BJ (cell line): ENCODE measurements around the gene BCO1. TPM values are rescaled to one million over a fixed set of nuclear protein-coding genes. Genes with fewer than 3 reads are reported as not detected.

Experiments used
- CTCF ChIA-PET: fragments of 350-600 bp; formaldehyde crosslinking; extraction: SDS; loops from one replicate; lab custom pipeline; 2021; ENCODE audit warnings: antibody characterized with exemption, inconsistent platforms; lab: Yijun Ruan, JAX
- POLR2A ChIA-PET: fragments of 300-600 bp; sonication (Branson Sonifier 250); formaldehyde crosslinking; extraction: SDS; loops from one replicate; lab custom pipeline; 2021; ENCODE audit warnings: antibody characterized with exemption; lab: Charles Lee
- DNase-seq: peaks from one replicate; pipeline ENCODE4 v3.0.0-alpha.2; 2011; ENCODE audit warnings: low read depth
- H3K27me3 ChIP-seq: 2 replicates; pipeline ENCODE4 v1.6.0; 2011; ENCODE audit warnings: low read length; ENCODE audit not compliant: control insufficient read depth, insufficient read depth
- H3K36me3 ChIP-seq: 2 replicates; pipeline ENCODE4 v1.5.1; 2011; ENCODE audit warnings: low read length; ENCODE audit not compliant: control insufficient read depth, insufficient read depth
- H3K4me3 ChIP-seq: 2 replicates; pipeline ENCODE4 v1.5.1; 2011; ENCODE audit warnings: low read depth, mild to moderate bottlenecking, control low read depth, low read length
- polyA plus RNA-seq: library from polyadenylated mRNA; depleted of rRNA; stranded (reverse); fragments of >200 nt; gene quantifications from 2 replicates; pipeline ENCODE4 v1.2.3, GENCODE V29; 2011
- TF ChIP-seq, protein P1 (sequence below): IDR thresholded peaks from 2 replicates; pipeline ENCODE4 v1.5.1; 2011; ENCODE audit warnings: low read depth, mild to moderate bottlenecking, control low read depth, inconsistent platforms, low read length, moderate library complexity; ENCODE audit not compliant: insufficient read depth

The BCO1 gene
- polyA plus RNA-seq, 1 experiment: not detected

DNA sequence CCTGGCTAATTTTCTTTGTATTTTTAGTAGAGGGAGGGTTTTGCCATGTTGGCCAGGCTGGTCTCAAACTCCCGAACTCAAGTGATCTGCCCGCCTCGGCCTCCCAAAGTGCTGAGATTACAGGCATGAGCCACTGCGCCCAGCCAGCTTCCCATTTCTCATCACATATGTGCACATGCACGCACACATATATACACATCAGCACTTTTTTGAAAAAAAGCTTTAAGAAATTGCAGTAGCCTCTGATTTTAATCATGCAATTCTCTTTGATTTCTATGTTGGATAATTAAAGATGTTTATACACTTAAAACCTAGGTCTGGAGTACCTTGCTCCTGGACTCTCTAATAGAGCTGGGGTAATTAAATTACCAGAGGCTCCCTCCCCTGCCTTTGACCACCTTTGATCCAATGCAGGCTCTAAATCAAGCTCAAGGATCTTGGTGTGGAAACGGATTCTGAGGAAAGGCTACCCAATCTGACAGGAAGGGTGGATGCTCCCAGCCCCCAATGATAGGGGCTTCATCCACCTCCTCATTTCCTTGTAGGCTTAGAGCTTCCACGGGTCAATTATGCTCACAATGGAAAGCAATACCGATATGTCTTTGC, 46.6 kb downstream of the BCO1 start:
- Histone ChIP-seq H3K4me3 (no peak overlapping the region), H3K27me3 (0 out of 2 replicates have a peak, but pooled peaks cover 3% of the 10 kb centered on the region), H3K36me3 (no peaks in the 10 kb centered on the region)
- TF ChIP-seq, protein P1, sequence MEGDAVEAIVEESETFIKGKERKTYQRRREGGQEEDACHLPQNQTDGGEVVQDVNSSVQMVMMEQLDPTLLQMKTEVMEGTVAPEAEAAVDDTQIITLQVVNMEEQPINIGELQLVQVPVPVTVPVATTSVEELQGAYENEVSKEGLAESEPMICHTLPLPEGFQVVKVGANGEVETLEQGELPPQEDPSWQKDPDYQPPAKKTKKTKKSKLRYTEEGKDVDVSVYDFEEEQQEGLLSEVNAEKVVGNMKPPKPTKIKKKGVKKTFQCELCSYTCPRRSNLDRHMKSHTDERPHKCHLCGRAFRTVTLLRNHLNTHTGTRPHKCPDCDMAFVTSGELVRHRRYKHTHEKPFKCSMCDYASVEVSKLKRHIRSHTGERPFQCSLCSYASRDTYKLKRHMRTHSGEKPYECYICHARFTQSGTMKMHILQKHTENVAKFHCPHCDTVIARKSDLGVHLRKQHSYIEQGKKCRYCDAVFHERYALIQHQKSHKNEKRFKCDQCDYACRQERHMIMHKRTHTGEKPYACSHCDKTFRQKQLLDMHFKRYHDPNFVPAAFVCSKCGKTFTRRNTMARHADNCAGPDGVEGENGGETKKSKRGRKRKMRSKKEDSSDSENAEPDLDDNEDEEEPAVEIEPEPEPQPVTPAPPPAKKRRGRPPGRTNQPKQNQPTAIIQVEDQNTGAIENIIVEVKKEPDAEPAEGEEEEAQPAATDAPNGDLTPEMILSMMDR: no peak
- DNase-seq: no peak
- CTCF ChIA-PET: no interaction called here
- POLR2A ChIA-PET: no interaction called here

DNA sequence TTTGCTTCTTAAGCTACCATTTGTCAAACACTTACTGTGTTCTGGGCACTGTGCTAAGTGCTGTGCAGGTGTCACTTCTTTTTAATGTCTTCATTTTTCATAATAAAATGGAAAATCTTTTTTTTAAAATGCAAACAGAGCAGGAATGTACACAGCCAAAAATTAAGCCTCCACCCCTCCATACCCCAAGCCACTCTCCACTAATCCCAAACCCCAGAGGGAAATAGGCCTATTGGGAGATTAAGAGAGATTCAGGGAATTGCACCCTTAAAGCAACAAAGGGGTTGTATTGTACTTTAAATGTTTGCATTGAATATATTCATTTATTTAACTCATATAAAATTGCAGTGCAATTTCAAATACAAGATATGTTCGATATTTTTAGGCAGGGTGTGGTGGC, 47.7 kb downstream of the BCO1 start:
- Histone ChIP-seq H3K4me3 (no peak overlapping the region), H3K27me3 (0 out of 2 replicates have a peak, but pooled peaks cover 3% of the 10 kb centered on the region), H3K36me3 (no peaks in the 10 kb centered on the region)
- TF ChIP-seq, protein P1: no peak
- POLR2A ChIA-PET: no interaction called here
- CTCF ChIA-PET: interaction anchor here (0.9 kb wide), 1 partner anchor 12 kb away, joined by 3 read pairs; no protein-coding TSS in a partner anchor
- no peak for DNase-seq

DNA sequence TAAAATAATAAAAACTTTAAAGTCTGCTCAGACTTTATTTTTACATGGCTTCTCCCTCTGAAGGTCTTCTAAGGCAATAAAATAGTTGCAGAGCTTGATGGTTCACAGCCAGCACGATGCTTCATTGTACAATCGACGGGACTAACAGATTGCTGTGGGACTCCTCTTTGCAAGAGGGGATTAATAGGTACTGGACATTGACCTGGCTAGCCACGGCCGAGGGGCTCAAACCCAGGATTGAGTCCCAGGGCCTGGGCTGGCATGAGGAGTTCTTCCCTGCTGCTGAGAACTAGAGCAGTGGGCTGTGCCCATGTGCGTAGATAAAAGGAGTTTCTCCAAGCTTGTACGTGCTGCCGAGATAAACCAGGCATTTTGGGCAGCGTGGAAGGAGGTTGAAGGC, 52.6 kb downstream of the BCO1 start:
- CTCF ChIA-PET: interaction anchor here (1.1 kb wide), 1 partner anchor 242 kb away, joined by 4 read pairs; no protein-coding TSS in a partner anchor
- POLR2A ChIA-PET: no interaction called here
- Histone ChIP-seq H3K27me3 (peaks cover 1% of the 10 kb centered on the region; the same call in 1 of the 2 replicates), H3K36me3 (no peaks in the 10 kb centered on the region), H3K4me3 (no peak overlapping the region)
- TF ChIP-seq, protein P1: no peak
- DNase-seq: no peak

DNA sequence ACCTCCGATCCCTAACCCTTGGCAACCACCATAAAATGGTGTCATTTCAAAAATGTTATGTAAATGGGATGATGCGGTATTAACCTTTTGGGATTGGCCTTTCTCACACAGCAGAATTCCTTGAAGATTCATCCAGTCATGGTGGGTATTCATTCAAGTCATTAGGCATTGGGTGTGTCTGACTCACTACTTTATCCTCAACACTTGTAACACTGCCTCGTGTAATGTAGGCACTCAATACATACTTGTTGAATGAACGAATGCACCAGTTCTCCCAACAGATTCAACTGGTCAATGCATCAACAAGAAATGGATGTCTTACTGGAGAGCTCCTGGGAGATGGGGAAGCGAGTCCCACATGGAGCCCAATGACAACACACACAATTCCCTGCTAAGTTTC, 54.4 kb downstream of the BCO1 start:
- Histone ChIP-seq H3K36me3 (no peaks in the 10 kb centered on the region), H3K27me3 (peaks cover 1% of the 10 kb centered on the region; the same call in 1 of the 2 replicates), H3K4me3 (no peak overlapping the region)
- ChIA-PET CTCF (interaction anchor here (1.0 to 1.6 kb wide), 2 partner anchors 32 to 88 kb away, joined by 3 to 4 read pairs; no protein-coding TSS in a partner anchor), POLR2A (no interaction called here)
- no peak for DNase-seq
- TF ChIP-seq, protein P1: no peak

DNA sequence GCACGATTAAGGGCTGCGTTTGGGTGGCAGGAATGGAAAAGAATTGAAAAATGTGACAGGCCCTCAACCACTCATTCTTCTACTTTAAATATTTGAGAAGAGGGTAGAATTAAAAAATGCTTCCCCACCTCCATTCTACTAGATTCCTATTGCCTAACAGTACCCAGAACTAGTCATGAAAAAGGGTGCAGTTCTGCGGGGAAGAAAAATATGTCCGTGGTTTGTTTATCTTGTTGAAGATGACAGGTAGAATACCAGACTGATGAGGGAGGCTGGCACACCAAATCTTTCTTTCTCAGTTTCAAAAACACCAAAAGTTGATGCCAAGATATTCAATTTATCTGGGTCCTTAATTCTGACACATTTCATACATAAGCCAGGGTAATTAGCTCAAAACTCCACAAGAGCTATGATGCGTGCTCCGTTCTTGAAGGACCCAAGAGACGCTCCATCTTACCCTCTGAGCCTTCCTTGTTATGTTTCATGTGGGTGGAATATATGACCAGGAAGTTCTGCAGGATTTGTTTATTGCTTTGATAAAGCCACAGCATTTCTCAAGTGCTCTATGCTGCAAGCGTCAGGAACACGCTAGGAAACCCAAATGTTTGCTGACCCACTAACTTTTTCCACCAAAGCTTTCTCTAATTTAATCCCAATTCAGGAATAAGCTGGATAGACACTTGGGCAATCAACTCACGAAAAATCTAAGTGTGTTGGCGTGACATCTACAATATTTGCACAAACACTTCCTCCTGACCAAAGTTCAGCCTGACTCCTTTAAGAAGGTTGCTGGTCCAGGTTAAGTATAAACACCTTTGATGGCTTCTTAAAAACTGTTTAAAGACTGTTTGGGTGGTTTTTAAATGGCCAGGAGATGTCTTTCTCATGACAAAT, 55.7 kb downstream of the BCO1 start:
- no peak for DNase-seq
- POLR2A ChIA-PET: no interaction called here
- Histone ChIP-seq H3K36me3 (no peaks in the 10 kb centered on the region), H3K27me3 (peaks cover 1% of the 10 kb centered on the region; the same call in 1 of the 2 replicates), H3K4me3 (no peak overlapping the region)
- TF ChIP-seq, protein P1: no peak
- CTCF ChIA-PET: interaction anchor here (1.6 kb wide), 1 partner anchor 89 kb away, joined by 4 read pairs; no protein-coding TSS in a partner anchor
